Panc1 (cell line): ENCODE measurements around the gene PLCH2. TPM values are rescaled to one million over a fixed set of nuclear protein-coding genes. Genes with fewer than 3 reads are reported as not detected.

Experiments used
- ATAC-seq: fragments of 200-7000 bp; cut with Tn5 transposase; 2 replicates; pipeline ENCODE4 v1.9.1; 2020; ENCODE audit warnings: mild to moderate bottlenecking, moderate library complexity
- BruUV-seq: library from RNA; stranded (reverse); fragments of 400-500 nt; replicated peaks from 2 replicates; lab custom pipeline; 2021; lab: Mats Ljungman, UMichigan
- CTCF ChIA-PET: fragments of 300-600 bp; sonication (Branson Sonifier 250); formaldehyde crosslinking; loops from one replicate; lab custom pipeline; 2022; ENCODE audit warnings: antibody characterized with exemption; lab: Charles Lee
- POLR2A ChIA-PET: fragments of 300-600 bp; sonication (Branson Sonifier 250); formaldehyde crosslinking; loops from one replicate; lab custom pipeline; 2022; ENCODE audit warnings: antibody characterized with exemption; lab: Charles Lee
- DNase-seq: peaks from one replicate; pipeline ENCODE4 v3.0.0-alpha.2; 2010; ENCODE audit warnings: low read depth, low spot score
- H3K27ac ChIP-seq: 2 replicates; pipeline ENCODE4 v1.5.1; 2011; ENCODE audit warnings: mild to moderate bottlenecking, low read length, inconsistent platforms
- H3K27me3 ChIP-seq: fragments of 200-500 bp; sonication (Bioruptor generic); 2 replicates; pipeline ENCODE4 v1.6.0; 2014; ENCODE audit warnings: low read length, inconsistent platforms; ENCODE audit not compliant: control insufficient read depth, insufficient read depth
- H3K36me3 ChIP-seq: fragments of 200-500 bp; sonication (Bioruptor generic); 2 replicates; pipeline ENCODE4 v1.5.1; 2014; ENCODE audit warnings: inconsistent platforms, mild to moderate bottlenecking, low read length, moderate library complexity; ENCODE audit not compliant: control insufficient read depth, insufficient read depth
- H3K4me1 ChIP-seq: 2 replicates; pipeline ENCODE4 v1.5.1; 2011; ENCODE audit warnings: inconsistent platforms, mild to moderate bottlenecking, low read length, moderate library complexity; ENCODE audit not compliant: control insufficient read depth, insufficient read depth
- H3K4me3 ChIP-seq, 2 experiments: 2 replicates each; pipeline ENCODE4 v1.5.1; 2011 to 2012; ENCODE audit warnings: low read depth in 2 of 2, low read length in 2 of 2, mild to moderate bottlenecking in 2 of 2, inconsistent platforms in 1 of 2, moderate library complexity in 1 of 2
- H3K9me3 ChIP-seq: fragments of 200-500 bp; sonication (Bioruptor generic); 2 replicates; pipeline ENCODE4 v1.5.1; 2014; ENCODE audit warnings: low read depth, mild to moderate bottlenecking, inconsistent platforms, low read length, moderate library complexity; ENCODE audit not compliant: control insufficient read depth, insufficient read depth
- CTCF ChIP-seq: fragments of 450-650 bp; IDR thresholded peaks from 2 replicates; pipeline ENCODE4 v1.5.1; 2017; ENCODE audit warnings: mild to moderate bottlenecking
- POLR2AphosphoS5 ChIP-seq: IDR thresholded peaks from 2 replicates; pipeline ENCODE4 v1.6.1; 2012; ENCODE audit warnings: mild to moderate bottlenecking, low read depth, low read length, moderate library complexity
- REST ChIP-seq, 2 experiments: IDR thresholded peaks; 2 replicates each; pipeline ENCODE4 v1.6.1; 2011 to 2012; ENCODE audit warnings: low read depth in 2 of 2, control low read depth in 1 of 2, low read length in 1 of 2, mild to moderate bottlenecking in 1 of 2, moderate library complexity in 1 of 2; ENCODE audit not compliant: insufficient read depth in 1 of 2
- SIN3A ChIP-seq: IDR thresholded peaks from 2 replicates; pipeline ENCODE4 v1.6.1; 2012; ENCODE audit warnings: low read depth, mild to moderate bottlenecking, low read length, moderate library complexity, borderline replicate concordance; ENCODE audit not compliant: insufficient read depth
- TCF7L2 ChIP-seq: IDR thresholded peaks from 2 replicates; pipeline ENCODE4 v1.6.1; 2011; ENCODE audit warnings: mild to moderate bottlenecking, low read depth, low read length, inconsistent platforms
- in situ Hi-C: cut with HindIII; loops from 2 replicates; pipeline ENCODE4 v1.10.0; 2016; ENCODE audit warnings: low sequenced_read_pairs, low pct_unique_long_range_greater_than_20kb
- intact Hi-C: fragments of 100-400 bp; cut with micrococcal nuclease; formaldehyde crosslinking; loops from one replicate; pipeline ENCODE4 v1.10.0; 2022; ENCODE audit not compliant: unreplicated experiment
- total RNA-seq: library from RNA; stranded (reverse); gene quantifications from one replicate; pipeline ENCODE4 v1.2.1, GENCODE V29; 2021; ENCODE audit not compliant: unreplicated experiment

The PLCH2 gene
- total RNA-seq, 1 experiment from 2014 or later = 41.2 TPM

GRCh38 chr1:2466270-2466665 is 9.8 kb upstream of the PLCH2 start:
- no peak overlapping the region; a peak in 1 of 4 replicates for H3K4me3 ChIP-seq
- H3K27ac ChIP-seq = peak overlapping the region; percentile 65
- no peak for ATAC-seq
- H3K36me3 ChIP-seq = no peaks in the 10 kb centered on the region
- in situ Hi-C loops = no loop called here
- peaks cover 91% of the 10 kb centered on the region for H3K4me1 ChIP-seq
- no TSS peak for BruUV-seq
- TF ChIP-seq CTCF (no peak), POLR2AphosphoS5 (no peak), TCF7L2 (no peak), SIN3A (no peak), REST (IDR thresholded peaks at IDR 0.05; ENCODE audit: insufficient read depth in 1 of 2, low read depth in 2 of 2, low read length in 1 of 2) (no peak)
- intact Hi-C loops = loop anchor here (10.0 kb wide), 1 partner anchor 79 kb away; no protein-coding TSS in a partner anchor
- DNase-seq = no peak
- H3K27me3 ChIP-seq = no peaks in the 10 kb centered on the region
- no peaks in the 10 kb centered on the region for H3K9me3 ChIP-seq
- CTCF ChIA-PET = no interaction called here
- POLR2A ChIA-PET = no interaction called here

- Histone ChIP-seq H3K4me3 (peak overlapping the region; percentile 51 to 67), H3K36me3 (no peaks in the 10 kb centered on the region), H3K9me3 (no peaks in the 10 kb centered on the region), H3K27me3 (no peaks in the 10 kb centered on the region), H3K4me1 (peaks cover 91% of the 10 kb centered on the region), H3K27ac (peak overlapping the region; percentile 65)
- CTCF ChIA-PET = no interaction called here
- no peak for DNase-seq
- TF ChIP-seq CTCF (no peak), REST (IDR thresholded peaks at IDR 0.05; ENCODE audit: insufficient read depth in 1 of 2, low read depth in 2 of 2, low read length in 1 of 2) (0 out of 4 replicates have a peak, but pooled peaks of 1 of the 2 experiments have one; percentile 4), TCF7L2 (no peak)
- no TSS peak for BruUV-seq
- POLR2A ChIA-PET = no interaction called here
- ATAC-seq = peak; percentile 35
- in situ Hi-C loops (no loop called here), intact Hi-C loops (loop anchor here (10.0 kb wide), 1 partner anchor 78 kb away; no protein-coding TSS in a partner anchor)
Observed at GRCh38 chr1:2466958-2467554, 9.0 kb upstream of the PLCH2 start.
